NCI-H2081 (cell line): ENCODE results near the gene RAPGEF5.
A peak's percentile ranks its signal among the peaks of the same experiment; 100 is the strongest.

Experiments
- DNase-seq, 2 experiments: peaks; one replicate each; lab custom pipeline; 2025; lab: John Stamatoyannopoulos, UW

The RAPGEF5 gene, protein sequence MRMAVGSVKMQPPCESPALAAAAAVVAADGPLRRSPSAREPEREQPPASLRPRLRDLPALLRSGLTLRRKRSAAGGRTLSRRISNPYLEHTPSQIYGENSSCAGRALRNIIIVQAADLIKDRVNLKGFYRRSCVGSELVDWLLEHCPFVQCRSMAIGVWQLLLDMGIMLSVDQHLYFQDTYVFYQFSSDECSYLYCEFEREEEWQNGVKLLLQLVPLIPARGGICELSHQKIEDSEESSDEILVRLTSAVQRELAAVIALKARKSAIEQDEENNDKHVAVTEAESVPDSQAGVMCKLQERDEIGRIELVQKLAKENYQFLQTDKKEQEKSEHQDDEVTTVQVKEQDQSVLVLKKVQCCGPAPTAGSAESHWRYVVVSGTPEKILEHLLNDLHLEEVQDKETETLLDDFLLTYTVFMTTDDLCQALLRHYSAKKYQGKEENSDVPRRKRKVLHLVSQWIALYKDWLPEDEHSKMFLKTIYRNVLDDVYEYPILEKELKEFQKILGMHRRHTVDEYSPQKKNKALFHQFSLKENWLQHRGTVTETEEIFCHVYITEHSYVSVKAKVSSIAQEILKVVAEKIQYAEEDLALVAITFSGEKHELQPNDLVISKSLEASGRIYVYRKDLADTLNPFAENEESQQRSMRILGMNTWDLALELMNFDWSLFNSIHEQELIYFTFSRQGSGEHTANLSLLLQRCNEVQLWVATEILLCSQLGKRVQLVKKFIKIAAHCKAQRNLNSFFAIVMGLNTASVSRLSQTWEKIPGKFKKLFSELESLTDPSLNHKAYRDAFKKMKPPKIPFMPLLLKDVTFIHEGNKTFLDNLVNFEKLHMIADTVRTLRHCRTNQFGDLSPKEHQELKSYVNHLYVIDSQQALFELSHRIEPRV

DNA sequence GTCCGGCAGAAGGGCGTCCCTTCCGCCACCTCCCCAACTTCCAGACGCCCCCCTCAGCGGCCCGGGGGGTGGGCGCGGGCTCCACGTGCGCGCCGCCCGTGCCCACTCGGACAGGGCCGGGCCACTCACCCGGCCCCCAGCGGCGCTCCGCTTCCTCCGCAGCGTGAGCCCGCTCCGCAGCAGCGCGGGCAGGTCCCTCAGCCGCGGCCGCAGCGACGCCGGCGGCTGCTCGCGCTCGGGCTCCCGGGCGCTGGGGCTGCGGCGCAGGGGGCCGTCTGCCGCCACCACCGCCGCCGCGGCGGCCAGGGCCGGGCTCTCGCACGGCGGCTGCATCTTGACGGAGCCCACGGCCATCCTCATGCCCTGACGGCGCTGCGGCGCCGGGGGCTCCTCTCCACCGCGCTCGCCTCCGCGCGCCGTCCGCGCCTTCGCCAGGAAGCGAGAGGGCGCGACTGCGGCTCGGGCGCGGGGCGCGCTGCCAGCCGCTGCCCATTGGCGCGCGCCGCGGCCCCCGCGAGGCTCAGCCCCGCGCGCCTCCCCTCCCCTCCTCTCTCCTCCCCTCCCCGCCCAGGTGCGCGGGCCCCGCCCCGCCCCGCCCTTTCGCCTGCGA is at the start of gene RAPGEF5:
Gene RAPGEF5, minus strand, starts transcription at position 454 of the 610 bp plus-strand sequence. Its CDS starts 94 bp downstream, at position 360.
- DNase-seq: peak; percentile 70 to 77

DNA sequence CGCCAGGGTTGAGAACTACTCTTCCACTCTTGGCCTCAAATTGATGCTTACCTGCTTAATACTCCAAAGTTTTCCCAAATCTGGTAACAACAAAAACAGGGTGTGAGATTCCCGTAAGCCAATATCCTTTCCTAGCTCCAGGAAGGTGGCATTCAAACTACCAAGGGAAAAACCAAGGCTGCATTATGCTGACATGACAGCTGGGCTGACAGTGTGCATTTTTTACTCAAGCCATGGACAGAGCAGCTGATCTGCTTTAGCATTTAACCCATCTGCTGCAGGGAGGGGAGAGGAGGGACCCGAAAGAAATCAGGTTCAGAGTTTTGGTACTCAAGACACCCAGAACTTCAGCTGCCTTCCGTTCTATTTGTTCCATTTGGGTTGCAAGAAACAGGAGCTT is 49.8 kb upstream of the RAPGEF5 start:
- no peak for DNase-seq

DNA sequence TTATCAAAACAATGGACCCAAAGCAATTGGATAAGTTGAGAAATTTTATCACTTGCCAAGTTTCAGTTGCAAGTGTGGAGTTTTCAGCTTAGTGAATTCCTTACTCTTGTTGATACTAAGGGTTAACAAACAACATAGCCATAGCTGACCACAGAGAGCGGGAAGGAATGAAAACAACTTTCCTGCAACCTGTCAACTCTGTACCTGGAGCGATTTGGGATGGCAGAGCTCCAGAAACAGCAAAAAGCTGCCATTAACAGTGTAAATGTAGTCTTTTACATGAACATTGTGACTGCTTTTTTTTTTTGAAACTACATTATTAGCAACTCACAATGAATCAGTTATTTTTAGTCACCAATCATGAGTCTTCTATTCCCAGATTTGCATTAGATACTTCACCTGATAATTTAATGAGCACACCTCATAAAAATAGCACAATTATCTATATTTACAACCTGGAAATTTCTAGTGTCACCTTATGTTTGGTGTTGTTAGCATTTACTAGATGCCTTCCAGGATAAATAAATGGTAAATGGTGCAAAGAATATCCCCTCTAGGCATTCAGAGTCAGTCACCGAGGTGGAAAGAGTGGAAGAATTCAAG is 47.6 kb upstream of the RAPGEF5 start:
- no peak for DNase-seq

DNA sequence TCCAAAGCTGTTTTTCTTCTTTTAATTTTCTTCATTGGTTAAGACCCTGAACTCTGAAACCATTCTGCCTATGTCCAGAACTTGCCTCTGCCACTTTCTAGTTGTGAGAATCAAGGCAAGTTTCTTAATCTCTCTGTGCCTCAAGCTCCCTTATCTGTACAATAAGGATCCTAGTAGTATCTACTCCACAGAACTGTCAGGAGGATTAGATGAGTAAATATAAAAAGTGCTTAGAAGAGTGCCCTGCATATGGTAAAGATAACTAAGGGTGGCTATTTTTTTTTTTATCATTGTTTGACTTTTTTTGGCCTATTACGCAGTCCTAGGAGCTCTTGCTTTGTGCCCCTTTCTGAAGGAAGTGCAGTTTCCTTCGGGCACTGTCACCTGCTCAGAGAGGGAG is 46.4 kb upstream of the RAPGEF5 start:
- no peak for DNase-seq

DNA sequence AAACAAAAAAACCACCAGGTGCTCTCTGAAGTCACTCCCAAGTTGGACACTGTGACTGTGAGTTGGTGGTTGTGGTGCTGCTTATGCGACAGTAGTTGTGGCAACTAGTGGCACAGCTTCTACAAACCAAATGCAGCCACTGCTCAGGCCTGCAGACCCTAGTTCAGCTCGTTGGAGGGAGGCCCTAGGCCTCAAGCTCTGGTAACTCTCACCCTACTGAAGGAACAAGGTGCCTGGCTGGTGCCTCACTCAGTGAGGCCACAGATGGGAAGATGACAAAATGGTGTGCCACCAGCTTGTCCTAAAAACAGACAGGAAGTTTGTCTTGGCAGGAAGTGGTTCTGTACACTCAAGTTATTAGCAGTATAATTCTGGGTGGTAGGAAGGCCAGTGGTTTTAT is 45.3 kb upstream of the RAPGEF5 start:
- DNase-seq: no peak

DNA sequence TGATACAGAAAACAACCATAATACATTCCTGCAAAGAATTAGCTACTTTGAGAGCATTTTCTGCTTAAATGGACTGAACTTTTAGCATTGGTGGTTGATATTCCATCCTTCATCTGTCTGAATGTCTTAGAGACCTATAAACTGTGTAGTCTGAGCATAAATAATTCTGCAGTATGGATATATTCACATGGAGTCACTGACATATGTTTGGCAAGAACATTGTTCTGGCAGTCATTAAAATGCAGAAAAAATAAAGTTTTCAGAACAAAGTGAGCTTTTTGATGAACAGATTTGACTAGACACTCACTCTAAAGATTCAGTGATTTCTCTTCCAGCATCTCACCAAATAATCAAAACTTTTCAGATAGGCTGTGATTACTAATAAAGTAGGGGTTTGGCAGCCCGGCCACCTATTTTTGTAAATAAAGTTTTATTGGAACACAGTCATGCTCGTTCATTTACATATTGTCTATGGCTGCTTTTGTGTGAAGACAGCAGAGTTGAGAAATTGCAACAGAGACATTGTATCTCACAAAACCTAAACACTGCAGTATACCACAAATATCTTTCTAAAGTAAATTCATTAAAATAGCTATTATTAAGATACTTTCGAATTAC is 44.1 kb upstream of the RAPGEF5 start:
- DNase-seq: no peak

DNA sequence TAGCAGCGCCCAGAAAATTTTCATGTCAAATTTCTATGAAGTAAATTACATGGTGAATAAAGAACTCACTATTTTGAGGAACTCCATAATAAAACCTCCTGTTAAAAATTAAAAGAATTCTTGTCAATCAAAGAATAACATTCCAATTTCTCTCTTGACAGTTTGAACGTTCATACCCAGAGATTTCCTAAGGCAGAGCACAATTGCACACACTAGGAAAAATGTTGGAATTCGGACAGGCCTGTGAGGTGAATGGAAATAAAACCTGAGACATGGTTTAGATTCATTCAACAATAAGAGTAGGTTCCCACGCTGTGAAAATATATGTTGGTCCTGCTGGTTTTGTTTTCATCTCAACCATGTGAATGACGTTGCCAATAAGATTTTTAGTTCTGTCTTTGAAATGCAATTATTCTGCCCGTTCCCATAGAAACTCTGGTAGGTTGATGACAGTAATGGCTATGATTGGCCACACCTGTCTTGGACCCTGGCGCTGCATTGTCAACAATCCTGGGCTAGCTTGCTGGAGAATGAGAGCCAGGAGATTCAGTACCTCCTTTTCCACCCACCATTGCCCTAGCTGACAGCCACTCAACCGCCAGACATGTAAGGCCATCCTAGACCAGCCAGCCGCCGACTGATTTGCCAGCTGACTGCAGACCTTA is 43.3 kb upstream of the RAPGEF5 start:
- no peak for DNase-seq

DNA sequence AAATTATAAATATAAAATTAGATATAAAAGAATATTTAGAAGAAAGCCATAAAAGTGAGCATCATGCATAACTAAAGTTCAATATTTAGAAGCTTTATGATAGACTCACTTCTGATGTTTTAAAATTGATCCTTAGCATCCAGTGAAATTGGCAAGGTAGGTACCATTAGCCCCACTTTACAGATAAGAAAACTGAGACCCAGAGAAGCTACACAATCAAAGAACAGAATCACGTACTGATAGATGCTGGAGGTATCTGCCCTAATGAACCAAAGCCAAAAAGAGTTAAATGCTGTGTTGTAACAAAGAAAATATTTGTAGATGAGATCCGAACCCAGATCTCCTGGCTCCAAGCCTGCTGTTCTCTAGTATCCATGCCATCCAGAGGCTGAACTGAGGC is 42.6 kb upstream of the RAPGEF5 start:
- DNase-seq: no peak

DNA sequence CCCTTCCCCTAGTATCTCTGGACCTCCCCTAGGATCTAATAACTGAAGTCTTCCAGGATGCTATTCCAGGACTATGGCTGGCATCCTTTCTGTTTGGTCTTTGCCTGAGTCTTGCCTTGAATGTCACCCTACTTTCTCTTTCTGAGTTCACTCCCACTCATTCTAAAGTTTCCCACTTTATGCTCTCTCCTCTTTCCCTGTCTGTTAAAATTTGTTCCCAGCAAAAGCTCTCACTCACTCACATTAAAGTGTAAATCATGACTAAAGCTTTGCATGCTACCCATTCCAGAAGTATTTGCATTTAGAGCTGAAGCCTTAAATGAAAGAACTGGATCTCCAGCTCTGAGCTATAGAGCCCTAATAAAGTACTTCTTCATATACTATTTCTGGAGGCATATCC is 42.1 kb upstream of the RAPGEF5 start:
- DNase-seq: no peak

DNA sequence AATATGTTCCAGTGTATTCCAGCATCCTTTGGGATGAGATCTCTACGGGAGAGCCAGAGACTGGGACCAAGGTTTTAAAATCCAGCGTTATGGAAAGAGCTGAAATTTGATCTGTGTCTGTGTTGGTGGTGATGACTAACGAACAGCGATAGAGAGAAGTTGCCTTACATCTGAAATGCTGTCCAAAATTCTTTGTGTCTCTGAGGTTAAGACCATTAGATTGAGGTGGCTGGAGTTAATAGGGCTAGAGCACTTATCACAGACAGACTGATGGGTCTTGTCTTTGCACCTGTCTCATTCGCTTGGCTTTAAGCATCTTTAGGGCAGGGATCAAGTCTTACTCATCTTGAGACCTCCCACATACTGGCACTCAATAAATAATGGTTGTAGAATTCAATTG is 41.0 kb upstream of the RAPGEF5 start:
- no peak for DNase-seq

DNA sequence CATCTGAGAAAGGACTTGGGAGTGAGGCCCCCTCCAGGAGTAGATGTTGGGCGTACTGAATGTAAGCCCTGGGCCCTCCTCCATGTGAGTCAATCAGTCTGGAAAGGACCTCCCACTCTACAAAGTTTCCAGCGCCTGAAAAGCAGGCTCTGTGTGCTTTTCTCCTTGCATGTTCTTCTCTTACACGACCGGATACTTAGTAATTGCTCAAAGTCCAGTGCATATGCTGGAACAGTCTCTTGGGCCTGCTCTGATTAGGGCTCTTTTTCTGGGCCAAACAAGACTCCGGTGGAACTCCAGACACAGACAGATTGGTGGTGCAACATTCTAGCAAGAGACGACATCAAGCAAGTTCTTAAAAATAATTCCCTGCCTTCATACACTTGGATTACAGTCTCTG is 38.3 kb upstream of the RAPGEF5 start:
- no peak for DNase-seq

DNA sequence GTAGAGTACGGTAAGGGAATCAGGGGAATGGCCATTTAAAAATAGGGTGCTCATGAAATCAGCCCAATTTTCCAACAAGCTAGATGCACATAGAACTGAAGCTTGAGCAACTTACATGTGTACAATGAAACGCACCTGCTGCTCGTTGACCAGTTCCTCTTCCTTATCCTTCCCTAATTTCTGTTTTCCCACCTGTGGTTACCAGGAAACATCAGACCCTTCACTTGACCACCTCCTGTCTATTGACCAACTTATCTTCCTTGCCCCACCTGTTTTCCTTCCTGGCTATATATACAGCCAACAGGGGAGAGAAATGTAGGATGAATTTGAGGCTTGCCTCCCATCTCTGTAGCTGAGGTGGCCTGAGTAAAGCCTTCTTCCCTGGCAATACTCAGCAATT is 37.8 kb upstream of the RAPGEF5 start:
- DNase-seq: no peak

DNA sequence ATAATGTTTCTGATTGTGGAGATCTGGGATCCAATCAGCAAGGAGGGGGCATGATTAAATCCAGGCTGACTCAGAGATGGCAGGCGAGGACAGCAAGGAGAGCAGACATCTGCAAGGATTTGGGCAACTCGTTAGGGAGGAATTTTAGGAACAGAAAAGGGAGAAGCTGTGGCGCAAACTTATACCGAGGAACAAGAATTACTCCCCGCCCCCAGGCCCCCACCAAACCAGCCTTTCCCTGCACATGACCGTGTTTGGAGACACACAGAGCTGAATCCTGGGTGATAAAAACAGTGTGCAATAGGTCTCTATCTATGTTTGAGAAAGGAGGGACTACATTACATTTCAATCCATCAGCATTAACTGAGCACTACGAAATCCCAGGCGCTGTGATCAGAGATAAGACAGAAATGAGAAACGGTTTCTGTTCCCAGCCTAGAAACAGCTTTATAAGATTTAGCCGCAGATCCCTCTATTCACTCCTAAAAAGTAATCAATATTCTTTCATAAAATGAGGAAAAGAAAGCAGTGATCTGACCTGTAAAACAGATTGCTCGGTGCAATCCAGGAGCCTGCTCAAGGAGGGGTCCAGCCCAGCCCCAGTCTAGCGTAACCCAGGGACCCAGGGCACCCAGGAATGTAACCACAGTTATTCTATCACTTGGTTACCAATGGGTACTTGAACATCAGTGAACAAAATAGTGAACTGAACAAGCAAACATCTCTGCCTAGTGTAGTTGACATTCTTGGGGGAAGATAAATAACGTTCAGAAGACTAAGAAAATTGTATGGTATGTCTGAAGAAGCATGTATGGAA is 37.2 kb upstream of the RAPGEF5 start:
- no peak for DNase-seq

DNA sequence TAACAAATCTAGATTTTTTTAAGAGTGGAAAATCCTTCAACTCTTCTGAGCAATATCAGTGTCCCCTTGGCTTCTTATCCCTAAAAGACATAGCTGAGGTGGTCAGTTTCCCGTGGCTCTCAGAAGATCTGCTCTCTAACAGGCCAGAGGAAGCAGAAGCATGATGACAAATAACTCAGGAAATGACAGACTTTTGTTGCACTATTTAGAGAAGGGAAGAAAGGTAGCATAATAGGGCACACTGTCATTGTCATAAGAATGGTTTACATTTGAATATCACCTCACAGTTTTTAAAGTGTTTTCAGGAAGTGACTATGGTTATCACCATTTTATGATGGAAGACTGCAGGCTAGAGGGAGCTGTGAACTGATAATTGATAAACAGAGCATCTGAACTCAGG is 33.6 kb upstream of the RAPGEF5 start:
- no peak for DNase-seq

DNA sequence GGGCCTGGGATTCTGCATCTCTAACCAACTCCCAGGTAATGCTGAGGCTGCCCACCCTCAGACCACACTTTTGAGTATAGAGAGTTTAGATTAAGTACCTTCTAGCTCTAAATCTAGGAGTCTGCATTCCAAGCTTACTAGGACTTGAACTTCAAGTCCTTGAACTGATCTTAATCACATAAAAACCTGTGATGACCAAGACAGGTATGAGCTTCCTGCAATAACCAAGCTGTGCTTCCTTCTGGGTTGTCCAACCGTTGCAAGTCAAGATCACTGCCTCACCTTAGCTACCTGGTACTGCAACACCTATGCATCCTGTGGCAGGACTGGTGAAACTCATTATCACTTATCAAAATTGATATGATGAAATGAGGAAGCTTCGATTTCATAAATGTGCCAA is 32.9 kb upstream of the RAPGEF5 start:
- no peak for DNase-seq

DNA sequence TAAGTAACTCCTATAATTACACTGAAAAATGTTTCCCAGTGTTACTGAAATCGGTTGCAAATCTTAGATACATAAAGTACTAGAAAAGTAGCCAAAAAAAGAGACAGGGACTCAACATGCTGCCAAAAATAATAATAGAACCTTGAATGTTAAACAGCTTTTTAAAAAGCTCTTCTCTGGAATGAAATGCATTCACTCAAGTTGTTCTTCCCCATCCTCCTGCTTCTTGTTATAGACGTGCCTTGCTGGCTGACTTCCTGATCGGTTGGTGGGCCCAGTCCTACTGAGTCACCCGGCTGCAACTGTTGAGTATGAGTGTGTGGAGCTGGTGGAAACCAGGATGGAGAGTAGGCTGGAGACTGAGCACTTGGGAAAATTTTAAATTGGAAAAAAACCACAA is 30.6 kb upstream of the RAPGEF5 start:
- no peak for DNase-seq

DNA sequence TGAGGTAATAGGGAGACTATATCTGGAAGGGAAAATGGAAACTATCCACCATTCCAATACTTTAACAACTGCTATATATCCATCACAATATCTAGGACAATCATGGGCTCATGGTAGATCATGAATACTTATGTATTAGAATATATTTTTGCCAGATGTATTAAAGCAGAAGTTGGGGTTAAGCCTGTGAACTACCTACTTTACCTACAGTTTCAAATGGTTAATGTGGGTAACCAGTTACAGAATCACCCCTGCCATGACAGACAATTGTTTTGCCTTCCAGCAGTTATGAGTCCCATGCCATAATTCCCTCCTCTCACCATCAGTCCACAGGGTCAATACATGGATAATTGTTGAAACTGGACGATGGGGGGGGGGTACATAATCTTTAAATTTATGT is 29.9 kb upstream of the RAPGEF5 start:
- DNase-seq: no peak

DNA sequence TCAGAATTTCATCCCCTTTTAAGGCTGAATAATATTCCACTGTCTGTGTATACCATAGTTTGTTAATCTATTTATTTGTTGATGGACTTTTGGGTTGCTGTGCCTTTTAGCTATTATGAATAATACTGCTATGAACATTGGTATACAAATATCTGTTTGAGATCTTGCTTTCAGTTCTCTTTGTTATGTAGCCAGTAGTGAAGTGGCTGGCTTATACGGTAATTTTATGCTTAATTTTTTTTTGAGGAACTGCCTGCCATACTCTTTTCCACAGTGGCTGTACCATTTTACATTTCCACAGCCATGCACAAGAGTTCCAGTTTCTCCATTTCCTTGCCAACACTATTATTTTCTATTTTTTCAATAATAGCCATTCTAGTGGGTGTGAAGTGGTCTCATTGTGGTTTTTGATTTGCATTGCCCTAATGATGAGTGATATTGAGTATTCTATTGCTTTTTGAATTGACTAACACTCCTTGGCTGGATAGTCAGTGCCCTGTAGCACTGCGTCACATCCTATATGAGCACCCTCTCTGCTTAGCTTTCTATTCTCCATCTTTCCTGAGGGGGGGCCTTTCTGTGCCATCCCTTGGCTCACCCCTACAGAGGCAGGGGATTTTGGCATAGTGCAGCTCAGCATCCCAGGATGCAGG is 29.4 kb upstream of the RAPGEF5 start:
- DNase-seq: no peak

DNA sequence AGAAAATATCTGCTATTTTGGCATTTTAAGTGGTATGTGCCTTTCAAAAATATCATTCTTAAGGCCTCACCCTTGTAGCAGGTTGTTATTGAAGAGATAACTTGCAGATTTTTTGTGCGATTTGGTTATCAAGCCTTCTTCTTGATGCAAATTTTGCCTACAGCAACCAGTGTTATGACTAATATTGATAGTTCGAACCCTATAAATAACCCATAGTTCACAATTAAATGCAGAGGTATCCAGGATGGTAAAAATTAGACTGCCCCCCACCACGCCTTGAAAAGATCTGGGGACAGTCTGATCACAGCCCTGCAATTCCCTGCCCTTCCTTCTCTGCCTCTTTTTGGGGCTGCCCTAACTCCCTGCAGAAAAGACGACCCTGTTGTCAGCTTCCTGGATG is 28.4 kb upstream of the RAPGEF5 start:
- no peak for DNase-seq

DNA sequence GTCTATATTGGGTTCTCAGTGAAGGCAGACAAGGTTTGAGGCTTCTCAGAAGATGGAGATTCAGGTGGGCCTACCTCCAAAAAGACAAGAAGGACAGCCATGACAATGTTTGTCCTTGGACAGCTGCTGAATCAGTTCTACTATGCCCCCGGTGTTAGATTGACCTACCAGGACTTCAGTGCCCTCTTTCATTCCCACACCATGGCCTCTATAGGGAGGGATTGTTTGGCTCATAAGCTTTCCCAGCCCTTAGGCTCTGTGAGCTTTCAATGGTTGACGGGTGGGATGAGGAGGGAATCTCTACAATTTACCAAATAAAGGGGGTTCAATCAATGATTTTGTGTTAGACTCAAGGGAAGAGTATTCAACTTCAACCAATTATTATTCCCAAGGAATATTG is 23.4 kb upstream of the RAPGEF5 start:
- DNase-seq: no peak
